Left hindlimb (tissue), 1 donor: ENCODE results near the gene HCN4.

ENCODE experiments used
- DNase-seq: peaks from one replicate; pipeline ENCODE4 v3.0.0-alpha.2; 2018

Gene HCN4

DNA sequence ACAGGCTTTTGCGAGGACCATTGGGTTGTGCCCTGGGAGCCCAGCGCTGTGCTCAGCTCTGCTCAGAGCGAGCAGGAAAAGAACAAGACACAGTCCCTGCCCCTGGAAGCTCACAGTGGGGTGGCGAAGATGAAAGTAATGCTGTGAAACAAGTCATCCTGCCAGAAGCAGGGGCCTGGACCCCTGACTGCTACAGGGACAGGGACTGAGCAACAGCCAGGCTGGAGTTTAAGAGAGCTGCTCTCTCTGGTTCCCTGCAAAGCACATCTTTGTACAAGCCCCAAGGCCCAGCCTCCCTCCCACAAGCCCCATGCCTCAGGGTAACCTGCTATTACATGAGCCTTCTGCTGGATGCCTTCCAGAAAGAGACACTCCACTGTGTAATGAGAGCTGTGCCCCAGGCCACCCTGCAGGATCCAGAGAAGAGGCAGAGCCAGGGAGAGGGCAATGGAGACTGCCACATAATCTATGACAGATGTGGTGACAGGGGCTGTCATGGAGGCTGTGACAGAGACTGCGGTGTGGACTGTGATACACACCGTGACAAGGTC is 7.1 kb upstream of the HCN4 start:
- peak; percentile 45 for DNase-seq

DNA sequence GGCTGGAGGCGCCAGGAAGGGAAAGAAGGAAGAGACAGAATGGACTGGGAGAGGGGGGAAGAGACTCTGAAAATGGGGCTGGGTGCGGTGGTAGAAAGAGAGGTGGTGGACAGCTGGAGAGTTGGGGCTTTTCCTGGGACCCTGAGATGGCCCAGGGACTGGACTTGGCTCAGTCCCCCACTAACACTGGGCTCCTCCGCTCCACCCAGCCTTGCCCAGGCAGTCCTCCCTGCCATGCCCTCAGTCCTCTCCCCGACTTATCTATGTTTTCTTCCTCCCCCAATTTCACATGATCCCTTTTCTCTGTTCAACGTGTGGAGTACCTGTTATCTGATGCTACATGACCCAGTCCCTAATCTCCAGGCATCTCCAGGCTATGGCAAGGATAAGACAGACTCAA is 6.3 kb upstream of the HCN4 start:
- DNase-seq, result no peak

DNA sequence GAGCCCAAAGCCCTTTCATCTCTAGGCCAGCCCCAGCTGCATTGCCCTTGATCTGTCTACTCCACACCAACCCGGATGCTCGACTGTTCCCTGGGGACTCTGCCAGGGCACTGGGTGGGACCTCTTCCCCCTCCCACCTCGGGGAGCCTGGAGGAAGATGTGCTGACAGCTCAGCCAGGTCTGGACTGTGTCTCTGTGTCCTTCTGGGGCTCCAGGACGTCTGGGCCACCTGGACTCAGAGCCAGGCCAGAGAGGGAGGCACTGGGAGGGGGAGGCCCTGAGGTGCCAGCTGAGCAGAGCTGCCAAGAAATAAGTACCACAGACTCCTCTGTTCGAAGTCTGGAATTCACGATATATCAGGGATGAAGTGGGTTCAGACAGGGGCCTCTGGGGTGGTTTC is 5.8 kb upstream of the HCN4 start:
- DNase-seq, result no peak

DNA sequence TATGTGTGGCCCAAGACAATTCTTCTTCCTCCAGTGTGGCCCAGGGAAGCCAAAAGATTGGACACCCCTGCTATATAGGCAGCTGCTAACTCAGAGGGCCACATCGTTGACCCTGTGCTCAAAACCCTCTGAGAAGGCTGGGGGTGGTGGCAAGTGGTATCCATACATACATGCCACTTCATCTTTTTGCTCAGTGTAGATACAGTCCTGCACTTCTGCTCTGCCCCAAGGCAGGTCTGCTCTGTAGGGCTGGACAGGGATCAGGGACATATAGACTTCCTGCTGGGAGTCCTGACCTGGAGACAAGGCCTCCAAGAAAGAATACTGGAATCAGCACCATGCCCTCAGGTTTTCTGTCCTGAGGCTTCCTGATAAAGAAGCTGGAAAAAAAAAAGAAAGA is 4.5 kb upstream of the HCN4 start:
- no peak for DNase-seq

DNA sequence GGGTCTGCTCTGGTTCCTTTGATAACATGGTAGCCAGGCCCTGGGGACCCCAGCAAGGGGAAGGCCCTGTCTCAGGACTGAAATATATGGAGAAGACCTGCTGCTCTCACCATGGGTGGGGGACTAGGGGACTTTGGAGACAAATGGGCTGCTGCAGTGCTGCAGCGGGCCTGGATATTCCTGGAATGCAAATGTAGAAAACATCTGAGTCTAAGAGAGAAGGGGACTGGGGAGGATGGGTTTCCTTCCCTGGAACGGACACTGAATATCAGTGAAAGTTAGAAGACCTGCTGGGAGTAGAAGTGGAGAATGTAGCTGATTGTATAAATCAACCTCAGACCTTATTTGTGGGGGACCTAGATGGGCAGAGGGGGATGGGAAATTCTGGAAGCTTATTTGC is 3.1 kb upstream of the HCN4 start:
- DNase-seq, result no peak

DNA sequence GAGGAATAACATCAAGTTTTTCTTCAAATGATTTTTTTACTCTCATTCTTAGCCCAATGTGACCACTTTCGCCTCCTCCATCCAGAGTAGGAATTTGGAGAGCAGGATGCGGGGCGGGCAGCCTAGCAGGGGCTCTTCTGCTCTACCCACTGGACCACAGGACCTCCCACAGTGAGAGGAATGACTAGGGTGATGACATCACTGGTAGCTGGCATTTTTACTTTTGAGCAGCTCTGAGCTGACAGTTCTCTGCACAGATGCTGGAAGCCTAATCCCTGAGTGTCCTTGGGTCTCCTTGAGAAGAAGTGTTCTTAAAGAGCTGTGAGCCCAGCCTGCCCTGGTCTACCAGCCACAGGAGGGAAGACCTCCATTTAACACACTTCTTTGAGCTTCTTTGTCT is 1.4 kb upstream of the HCN4 start:
- no peak for DNase-seq

DNA sequence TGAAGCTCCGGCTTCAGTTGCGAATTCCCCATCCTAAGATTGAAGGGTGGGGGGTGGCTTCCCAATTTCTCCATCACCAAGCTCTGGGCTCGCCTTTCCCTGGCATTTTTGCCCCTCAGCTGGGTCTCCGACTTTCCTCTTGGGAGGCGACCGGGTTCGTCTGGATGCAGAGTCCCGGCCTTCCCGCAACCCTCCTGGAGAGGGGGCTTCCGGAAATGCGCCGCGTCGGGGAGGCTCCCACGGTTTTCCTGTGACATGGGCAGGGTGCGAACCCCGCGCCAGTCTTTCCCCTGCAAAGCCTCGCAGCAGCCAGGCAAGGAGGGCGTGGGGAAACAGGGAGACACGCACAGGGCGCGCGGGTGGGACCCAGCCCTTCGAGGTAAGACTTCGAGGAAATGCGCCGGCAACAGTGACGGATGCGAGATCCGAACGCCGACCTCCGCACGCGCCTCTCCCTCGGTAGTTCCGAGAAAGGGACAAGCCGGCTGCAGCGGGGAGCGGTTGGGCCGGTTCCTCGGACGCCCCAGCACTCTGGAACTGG is 466 bp upstream of the HCN4 start:
- no peak for DNase-seq

DNA sequence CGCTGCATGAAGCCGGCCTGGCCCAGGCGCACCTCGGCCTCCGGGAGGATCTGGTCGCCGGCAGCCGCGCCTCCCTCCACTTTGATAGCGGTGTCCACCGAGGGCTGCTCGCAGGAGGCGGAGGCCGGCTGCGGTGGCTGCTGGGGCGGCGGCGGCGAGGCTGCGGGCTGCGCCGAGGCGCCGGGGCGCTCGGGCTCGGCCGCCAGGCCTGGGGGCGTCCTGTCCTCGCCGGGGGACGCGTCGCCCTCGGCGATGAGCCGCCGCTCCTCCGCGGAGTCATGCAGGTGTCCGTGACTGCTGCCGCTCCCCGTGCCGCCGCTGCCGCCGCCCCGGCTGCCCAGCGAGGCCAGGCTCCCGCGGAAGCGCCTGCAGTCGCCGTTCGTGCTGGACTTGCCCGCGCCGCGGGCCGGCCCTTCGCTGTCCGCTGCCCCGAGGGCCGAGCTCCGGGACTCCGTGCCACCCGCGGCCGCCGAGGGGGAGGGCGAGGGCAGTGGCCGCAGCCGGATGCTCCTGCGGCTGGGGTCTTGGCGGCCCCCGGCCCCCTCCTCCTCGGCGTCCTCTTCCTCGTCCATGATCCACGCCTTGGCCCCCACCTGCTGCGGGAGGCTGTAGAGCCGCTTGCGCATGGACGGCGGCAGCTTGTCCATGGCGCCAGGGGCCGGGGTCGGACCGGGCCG is 996 bp downstream of the HCN4 start:
- DNase-seq, result no peak

DNA sequence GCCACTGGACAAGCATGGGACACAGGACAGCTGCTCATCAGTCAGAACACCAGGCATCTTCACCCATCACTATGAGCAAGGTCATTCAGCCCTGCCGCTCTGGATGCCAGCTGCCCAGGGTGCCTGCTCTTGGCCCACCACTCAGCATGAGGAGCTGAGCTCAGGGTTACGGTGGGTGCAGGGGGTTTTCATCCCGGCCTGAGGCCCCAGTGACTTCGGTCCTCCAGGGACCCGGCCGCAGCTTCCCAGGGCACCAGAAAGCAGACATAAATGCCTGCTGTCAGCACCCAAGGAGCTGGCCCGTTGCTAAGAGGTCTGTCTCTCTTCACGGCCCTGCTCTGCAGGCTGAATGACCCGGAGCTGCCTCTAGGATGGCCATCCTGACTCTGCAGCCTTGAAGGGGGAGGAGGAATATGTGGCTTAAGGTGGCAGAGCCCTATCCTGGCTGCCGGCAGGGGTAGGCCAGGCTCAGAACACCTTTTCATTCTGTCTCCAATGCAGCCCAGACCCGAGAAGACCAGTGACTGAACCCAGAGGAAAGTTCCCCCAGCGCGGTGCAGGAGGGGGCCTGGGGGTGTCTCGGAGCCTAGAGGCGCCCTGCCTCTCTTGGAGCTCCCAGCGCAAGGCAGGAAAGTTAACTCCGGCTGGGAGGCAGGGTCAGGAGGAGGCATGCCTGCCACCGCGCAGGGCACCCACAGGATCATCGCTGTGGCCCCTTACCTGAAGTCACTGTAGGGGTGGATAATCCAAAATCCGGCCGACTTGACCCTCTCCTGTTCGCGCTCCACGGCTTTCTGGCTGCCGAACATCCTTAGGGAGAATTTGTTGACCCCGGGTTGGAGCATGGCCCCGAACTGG is 1.8 kb downstream of the HCN4 start:
- DNase-seq, result no peak

DNA sequence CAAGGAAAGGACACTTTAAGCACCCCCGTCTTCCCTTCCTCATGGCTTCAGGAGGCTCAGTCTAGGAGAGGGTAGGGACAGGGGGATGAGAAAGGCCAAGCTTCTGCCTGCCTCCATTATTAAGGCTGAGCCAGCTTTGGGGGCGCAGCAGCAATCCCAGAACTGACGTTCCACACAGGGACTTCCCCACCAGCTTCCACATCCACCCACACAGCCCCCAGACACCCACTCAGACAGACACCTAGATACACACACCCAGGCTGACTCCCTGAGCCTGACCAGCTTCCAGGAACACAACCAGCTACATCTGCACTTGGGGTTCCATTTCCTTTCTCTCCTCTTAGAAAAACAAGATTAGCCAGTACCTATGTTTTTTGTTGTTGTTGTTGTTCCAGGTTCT is 4.7 kb downstream of the HCN4 start:
- DNase-seq, result no peak

DNA sequence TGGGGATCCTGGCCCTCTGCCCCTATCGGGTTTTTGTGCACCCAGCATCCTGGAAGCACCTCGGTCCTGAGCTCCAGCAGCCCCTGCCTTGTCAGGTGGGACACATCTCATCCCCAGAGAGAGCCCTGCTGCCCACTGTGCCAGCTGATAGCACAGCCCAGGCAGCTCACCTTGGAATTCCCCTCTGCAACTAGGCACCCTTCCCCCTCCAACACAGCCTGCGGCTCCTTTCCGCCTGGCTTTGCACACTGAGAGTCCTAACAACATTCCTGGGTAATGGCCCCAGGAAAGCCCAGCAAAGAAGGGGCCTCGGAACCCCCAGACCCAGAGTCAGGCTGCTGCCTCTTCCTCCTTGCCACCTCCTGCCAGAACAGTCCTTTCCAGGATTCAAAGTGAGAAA is 5.9 kb downstream of the HCN4 start:
- no peak for DNase-seq

DNA sequence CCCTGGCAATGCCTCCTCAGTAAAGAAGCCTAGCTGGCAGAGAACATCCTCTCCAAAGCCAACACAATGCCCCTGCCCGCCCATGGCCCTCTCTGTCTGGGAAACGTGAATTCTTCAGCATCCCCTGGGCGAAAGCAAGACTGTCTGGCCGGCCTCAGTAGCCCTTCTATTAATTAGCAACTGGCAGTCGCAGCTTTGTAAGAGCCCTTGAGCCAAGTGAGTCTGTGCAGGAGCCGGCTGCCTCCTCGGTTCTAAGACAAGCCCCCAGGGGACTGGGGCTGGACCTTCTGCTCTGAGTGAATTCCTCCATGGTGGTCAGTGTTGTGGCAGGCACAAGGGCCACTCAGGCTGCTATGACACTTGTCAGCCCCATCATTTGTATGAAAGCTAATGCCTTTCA is 7.4 kb downstream of the HCN4 start:
- DNase-seq, result no peak

DNA sequence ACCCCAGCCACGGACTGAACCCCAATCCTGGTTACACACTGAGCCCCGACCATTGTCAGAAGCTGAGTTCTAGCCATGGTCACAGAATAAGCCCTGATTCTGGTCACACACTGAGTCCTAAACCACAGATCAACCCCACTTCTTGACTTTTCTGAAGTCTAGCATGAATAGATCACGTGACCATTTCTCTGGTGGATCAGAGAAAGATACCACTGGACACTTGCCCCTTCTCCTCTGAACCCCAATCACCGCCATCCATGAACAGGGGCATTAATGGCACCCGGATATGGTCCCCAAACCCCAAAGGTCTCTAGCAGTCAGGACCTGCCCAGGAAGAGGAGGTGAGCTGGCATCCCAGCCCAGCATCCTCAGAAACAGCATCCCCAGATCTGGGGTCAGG is 9.1 kb downstream of the HCN4 start:
- no peak for DNase-seq

DNA sequence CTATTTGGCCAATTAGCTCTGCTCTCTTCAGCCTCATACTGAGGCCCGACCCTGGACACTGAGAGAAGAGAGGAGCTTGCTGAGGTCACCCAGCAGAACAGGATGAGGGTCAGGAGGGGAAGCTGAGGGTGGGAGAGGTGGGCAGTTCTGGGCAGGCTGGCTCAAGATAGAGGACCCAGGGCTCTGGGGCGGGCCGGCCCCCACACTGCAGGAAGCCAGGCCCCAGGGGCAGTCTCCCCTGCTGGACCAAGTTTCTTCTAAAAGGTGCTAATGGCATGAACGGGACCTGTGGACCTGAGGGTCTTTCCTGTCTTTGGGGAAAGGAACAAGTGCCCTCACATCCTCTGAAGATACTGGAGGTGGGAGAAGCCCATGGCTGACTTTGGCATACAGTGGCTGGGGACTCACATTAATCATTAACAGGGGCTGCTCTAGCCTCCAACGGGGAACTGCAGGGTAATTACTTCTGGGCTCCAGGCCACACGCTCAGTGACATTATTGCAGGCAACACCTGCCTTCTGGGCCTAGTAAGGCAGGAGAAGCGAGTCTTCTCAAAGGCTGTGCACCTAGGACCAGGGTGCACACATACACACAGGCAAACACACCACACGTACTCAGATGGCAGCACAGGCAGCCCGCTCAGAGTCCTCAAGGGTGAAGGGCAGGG is 10.6 kb downstream of the HCN4 start:
- DNase-seq, result no peak

DNA sequence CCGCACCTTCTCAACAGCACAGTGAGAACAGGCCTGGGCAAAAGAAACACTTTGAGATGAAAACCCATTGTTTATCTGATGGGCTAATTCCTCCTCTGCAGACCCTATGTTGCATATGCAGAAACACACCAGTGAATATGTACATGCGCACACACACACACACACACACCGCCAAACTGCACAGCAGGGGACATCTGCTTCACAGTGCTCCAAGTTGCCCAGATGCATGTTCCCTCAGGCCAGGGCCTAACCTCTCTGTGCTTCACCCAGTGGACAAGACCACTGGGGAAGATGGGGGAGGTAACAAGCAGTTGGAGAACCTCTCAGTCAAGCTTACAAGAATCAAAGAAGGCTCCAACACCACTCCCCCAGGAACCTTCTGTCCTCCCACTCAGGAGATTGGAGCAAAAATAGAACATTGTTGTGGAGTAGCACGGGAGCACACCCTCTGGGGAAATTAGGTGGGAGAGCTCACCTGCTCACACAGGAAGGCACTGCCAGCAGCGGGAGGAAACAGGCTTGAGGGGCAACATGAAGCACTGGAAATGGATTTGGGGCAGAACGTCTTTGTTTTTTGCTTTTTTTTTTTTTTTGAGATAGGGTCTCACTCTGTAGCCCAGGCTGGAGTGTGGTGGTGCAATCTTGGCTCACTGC is 13.0 kb downstream of the HCN4 start:
- DNase-seq, result no peak

DNA sequence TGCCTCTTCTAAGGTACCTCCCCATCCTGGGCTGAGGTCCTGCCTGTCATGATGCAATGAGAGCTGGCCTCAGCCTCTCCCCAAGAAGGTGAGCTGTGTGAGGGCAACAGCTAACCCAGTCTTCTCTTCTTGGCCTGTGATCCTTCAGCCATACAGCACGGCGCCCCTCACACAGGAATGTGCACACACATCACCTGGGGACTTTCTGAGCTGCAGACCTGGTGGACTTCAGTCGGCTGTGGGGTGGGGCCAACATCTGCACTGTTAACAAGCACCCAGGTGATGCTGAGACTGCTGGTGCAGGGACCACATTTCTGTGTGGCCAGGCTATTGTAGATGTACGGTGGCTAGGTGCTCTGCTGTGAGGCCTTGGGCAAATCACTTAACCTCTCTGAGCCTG is 14.5 kb downstream of the HCN4 start:
- DNase-seq, result no peak

DNA sequence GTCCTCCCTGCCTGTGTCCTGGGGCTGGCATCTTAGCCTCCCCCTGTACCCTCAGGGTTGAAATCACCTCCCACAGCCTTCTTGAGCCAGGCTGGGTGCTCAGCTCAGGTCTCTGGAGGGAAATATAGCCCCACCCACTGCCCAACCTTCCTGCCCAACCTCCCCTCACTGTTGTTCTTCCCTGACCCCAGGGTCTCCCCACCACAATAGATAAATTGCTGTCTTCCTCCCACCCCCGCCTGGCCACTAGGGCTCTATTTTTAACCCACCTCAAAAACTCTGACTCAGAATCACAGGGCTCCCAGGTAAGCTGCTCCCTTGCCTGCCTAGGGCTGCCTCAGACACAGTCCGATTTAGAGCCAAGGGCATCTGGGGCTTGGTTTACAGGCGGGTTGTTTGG is 15.0 kb downstream of the HCN4 start:
- DNase-seq, result no peak

DNA sequence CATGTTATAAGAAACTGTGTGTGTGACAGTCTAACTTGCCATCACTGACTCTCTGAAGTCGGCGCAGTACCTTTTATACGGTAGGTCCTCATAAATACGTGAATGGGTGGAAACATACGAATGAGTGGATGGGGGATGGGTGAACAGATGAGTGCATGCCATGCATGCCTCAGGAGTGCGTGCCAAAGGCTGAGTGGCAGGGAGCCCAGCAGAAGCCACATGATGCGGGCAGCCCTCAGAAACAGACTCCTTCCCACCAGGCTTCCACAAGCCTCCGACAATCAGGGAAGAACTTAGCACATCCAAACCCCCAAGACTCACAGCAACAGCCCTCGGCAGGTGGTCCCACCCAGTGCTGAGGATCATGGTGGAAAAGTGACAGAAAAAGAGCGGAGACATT is 16.7 kb downstream of the HCN4 start:
- DNase-seq, result no peak

DNA sequence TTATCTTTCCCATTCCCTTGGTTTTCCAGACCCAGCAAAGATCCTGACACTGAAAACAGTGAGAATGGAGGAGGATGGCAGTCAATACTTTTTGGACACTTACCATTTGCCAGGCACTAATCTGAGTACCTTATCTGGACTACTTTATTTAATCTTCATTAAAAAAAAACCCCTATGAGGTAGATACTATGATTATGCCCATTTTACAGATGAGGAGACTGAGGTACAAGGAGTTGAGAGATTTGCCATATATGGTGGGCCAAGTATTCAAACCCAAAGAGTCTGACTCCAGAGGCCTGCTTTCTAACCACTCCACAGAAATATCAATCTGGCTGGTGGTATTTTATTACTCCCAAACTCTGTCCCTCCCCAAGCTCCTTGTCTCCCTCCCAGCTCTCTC is 19.6 kb downstream of the HCN4 start:
- DNase-seq, result no peak

DNA sequence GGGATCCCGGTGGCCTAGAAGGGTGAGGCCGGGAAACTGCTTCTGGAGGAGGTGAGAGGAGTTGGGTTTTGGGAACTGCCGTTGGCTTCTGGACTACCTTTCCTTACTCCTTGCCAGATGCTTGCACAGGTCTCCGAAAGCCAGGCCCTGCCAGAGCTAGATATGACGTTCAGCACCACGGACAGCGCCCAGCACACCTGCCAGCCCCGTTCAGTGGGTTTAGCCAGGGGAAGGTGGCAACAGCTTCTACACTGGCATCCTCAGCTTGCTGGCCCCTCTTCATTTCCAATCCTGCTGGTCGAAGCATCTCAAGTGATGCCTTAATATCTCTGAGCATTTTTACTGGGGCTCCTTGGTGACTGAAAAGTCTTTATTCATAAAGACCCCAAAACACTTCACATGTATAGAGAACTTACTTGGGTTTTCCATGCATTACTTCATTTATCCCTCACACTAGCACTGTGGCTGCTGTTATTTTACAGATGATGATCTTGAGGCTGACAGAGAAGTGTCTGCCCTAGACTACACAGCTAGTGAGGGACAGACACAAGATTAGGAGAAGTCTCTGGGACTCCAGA is 21.9 kb downstream of the HCN4 start:
- peak; percentile 62 for DNase-seq

DNA sequence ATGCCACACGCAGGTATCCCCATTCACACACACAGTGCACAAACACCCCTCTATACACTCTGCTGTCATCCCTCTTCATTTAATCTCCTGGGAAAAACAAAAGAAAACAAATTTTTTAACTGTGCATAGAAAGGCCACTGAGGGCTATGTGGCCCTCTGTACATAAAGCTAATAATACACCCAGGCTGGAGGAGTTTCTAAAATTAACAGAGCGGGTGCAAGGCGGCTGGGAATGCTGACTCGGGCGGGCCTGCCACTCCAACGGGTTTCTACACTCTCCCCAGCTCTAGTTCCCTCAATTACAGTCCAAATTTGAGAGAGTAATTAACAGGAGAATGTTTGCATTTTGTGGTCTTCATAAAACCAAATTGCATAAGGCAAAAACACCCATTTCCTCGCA is 23.1 kb downstream of the HCN4 start:
- no peak for DNase-seq

DNA sequence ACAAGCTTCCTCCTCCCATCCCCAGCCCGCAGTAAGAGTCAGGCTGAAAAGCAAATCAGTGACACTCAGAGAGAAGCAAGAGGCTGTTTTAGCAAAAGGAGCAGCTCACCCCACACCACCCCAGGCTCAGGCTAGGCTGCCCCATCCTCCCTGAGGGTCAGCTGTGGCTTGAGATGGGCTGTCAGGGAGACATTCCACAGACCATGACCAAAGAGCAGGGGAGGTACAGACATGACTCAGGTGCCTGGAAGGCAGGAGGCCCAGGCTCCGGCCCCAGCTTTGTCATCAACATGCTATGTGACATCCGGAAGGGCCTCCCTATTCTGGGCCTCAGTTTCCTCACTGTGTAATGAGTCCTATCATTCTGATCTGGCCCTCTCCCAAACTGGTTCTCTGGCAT is 24.7 kb downstream of the HCN4 start:
- no peak for DNase-seq
